HG02938 (cell line): ENCODE measurements around the gene RAP1GAP.

Experiments
- ATAC-seq: cut with Tn5 transposase; IDR thresholded peaks from one replicate; pipeline ENCODE4 v1.9.1; 2021; ENCODE audit warnings: mild to moderate bottlenecking, moderate library complexity; ENCODE audit not compliant: unreplicated experiment

The RAP1GAP gene

DNA sequence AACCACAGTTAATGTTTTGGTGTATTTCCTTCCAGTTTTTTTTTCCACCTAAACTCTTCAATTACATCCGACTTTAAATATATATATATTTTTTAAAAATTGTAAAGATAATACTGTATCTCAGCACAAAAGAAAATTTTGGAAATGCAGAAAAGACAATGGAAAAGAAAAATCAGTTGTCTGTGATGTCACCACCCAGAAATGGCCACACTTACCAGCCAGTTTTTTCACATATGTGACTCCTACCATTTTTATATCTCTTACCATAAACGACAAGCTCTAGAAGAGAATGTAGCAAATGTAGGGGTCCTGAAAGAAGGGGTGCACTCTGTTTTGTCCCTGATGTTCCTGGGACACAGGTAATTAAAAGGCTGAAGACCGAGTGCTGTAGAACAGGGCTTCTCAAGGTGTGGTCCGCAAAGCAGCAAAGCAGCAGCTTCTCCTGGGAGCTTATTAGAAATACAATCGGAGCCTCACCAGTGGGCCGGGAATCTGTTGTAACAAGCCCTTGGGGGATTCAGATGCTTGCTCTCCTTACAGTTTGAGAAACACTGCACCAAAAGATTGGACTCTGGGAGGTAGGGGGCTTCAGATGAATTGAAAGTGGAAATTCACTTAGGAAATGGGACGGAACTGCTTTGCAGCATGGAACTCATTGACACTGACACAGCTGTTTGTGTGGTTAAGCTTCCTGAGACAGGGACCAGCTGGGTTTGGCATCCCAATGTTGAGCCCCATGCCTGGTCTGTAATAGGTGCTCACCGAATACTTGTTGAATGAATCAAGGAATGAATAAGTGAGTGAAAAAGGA lies 115.8 kb downstream of the RAP1GAP start:
- no peak for ATAC-seq

DNA sequence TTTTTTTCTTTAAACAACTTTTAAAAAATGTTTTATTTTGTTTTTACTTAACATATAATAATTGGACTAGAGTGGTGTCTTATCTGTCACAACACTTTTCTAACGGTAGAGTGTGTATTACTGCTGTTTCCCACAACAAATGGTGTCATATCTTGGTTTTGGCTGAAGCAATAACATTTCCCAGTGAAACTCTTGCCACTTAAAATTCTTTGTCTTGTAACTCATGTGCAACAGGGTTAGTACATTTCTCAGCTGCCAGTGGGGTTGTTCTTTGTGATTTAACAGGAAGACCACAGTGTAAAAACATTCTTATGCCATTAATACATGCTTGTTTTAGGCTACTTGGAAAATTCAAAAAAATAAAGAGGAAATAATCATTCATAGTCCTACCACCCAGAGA lies 116.4 kb downstream of the RAP1GAP start:
- ATAC-seq: no peak

DNA sequence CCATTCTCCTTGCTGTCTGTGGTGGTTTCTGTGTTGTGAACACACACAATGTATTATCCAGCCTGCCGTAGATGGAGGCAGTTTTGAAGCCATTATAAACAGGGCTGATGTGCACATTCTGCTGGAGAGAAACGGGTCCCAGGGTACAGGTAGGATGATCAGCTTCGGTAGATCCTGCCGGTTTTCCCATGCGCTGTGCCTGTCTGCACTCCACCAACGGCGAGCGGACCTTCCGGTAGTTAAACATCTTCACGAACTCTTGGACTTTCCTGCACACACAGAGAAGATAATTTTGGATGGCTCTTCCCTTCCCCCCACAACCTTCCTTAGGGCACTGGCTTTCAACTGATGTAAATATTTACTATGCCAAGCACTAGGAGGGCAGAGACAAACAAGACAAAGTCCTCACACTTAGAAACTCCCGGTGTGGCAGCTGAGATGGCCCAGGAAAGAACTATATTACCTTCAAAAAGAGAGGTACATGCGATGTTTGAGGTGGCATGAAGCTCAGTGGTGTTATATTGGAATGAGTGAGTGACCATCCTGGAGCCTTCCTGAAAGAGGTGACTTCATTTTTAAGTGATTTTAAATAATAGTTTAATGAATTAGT lies 118.2 kb downstream of the RAP1GAP start:
- ATAC-seq: no peak

- ATAC-seq: no peak
Observed at GRCh38 chr1:21550097-21550496, 119.1 kb downstream of the RAP1GAP start.

- no peak for ATAC-seq
Observed at GRCh38 chr1:21547876-21548275, 121.3 kb downstream of the RAP1GAP start.
